Measurements from ENCODE around the gene TNS3.

The TNS3 gene

DNA sequence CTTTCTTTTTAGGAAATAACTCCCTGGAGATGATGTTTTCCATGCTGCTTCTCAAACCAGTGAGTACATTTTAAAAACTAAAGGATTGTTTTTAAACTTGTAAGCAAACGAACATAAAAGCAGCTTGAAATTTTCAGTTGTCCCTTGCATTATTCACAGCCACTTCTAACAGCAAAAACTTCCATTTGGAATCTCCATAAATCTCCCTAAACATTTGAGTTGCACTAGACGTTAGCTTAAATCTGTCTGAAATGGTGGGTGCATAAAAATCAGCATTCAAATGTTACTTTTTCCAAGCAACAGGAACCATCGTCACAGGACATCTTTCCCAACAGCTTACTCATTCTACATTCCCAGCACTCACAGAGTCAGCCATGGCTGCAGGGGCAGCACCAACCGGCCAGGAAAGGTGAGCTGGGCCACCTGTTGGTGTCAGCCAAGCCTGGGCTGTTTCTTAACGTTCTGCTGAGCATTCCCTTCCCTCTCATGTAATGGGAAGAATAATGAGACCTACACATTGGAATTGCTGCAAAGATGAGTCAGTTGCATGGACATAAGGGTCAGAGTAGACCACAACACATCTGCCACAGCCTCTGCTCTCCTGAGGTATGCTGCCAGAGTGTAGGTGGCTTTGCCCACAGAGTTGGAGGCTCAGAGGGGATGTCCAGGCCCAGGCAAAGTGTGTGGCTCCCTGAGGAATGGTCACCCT is 163.2 kb downstream of the TNS3 start:
- no peak for DNase-seq

DNA sequence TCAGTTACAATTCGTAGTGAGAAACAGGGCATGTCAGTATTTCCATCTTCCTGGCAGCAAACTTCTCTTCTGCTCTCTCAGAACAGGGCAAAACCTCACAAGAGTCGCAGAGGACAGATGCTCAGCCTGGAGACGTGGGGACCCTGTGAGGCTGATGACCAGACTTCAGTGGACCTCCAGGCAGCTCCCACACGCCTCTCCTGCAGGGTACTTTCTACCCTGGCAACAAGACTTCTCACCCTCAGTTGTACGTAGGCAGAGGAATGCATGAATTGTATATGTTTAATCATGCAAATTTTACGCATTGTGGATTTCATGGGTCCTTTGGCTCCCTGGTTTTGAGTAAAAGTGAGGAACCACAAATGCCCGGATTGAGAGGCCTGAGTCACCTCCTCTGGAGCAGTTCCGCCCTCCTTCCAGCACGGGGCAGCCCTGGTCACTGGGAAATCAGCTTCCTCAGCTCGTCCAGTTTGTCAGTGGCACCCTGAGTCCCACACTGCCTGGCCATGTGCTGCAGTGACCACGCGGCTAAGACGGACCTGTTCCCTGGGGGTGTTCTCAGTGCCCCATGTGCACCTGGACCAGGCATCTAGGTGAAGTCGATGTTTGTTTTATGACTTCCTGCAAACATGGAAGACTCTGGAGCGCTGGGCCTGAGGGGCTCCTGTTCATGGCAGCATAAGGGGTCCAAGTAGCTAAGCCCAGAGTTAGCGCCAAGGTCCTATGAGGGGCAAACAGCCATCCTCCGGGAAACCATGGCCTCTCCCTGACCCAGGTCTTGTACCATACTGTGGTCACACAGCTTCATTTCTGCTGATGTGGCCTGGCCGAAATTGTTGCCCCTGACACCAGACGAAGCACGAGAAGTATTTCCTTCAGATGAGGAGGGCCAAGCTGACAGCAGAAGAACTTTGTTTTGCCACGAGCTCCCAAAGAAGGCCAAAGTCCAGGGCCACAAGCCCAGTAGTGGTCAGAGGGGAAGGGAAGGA is 165.1 kb downstream of the TNS3 start:
- DNase-seq = no peak

DNA sequence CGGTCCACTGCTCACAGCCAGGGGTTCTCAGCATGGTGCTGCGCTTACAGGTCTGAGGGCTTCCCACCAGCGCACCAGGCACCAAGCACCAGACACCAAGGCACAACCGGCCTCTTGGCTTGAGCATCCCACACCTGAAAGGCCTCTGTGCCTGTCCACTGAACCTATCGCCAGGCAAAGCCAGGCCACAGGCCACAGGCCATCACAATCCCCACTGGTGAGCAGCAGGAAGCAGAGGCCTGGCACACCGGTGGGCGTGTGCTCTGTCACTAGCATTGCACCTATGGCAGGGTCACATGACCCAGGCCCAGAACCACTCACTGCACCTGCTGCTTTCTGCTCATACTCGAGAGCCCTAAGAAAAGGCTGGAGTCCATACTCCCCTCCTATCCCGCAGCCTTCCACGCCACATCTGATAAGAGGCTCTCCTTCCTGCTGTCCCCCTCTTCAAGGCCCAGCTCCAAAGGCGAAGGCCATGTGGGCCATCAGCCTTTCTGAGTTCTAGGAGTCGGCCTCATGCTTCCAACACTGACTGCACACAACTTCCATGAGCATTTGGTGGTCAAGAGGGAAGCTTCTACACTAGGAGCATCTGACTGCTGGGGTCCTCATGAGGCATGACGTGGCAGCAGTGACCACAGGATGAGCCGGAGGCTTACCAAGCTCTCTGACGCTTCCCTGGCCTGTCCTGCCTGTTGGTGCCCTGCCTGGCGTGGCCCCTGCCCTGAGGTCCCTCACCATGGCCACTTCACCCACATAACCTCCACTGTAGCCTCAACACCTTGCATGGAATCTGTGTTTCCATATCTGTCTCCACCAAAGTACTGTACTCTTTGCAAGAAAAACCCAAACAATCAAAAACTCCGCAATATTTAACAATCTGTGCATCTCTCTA is 166.3 kb downstream of the TNS3 start:
- no peak for DNase-seq

DNA sequence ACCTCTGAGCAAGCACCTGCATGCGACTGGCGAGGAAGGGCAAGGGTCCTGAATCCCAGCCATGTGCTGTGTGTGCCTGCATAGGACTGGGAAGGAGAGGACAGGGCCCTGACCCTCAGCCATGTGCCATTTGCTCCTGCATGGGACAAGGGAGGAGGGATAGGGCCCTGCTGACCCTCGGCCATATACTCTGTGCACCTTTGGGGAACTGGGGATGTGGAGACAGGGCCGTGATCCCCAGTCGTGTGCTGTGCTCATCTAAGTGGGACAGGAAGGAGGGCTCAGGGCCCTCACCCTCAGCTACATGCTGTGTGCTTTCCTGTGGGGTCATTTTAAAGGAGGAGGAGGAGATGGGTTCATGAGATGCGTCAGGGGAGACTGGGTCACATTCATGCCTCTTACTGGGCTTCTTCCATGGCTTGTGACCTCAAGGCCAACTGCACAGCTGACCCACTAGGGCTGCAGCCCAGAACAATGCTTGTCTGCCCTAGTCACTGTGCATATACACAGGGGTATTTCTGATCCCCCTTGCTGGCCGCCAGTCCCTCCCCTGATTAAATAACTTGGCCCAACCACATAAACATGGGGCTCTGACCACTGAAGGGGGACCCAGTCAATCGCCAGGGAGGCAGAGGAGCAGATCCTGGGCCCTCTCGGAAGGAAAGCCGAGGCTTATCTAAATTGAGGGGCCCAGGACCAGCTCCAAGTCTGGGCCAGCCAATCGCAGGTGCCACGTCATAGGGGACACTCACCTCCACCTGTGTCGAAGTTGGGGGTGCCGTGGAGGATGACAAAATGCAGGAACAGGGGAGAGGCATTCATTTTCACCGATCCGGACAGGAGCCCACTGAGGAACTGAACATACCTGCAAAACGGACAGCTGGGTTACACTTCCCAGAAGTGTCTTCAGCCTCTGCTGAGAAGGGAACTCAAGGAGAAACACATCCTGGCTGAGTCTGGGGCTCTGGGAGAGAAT is 167.3 kb downstream of the TNS3 start:
- no peak for DNase-seq

DNA sequence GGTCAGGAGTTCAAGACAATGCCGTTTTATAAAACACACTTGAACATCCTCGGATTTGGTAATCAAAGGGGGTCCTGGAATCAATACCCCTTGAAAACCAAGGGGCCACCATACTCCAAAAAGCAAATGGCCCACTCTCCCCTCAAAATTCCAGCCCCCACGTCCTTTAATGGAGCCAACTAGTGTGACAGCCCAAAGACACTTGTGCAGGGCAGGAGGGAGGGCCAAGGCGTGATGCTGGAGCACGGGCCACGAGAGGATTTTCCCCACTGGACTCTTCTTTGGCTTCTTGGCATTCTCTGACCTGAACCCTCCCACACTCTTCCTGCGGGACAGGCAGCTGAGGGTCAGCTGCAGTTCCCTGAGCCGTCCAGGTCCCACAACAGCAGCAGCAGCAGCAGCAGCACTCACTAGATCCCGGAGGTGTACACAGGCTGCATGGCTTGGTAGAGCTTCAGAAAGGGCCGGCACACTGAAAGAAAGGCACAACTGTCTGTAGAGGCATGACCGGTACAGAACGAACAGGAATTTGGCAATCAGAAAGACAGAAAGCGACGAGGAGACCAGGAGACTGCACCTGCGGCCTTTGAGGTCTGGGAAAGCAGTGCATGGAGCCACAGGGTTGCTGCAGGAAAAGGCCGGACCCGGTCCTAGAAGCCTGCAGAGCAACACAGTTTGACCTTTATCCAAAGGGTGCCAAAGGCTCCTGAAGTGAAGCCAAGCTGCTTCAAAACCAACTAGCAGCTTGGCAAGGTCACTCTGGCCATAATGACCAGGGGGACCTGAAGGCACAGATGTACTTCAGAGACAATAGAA is 168.2 kb downstream of the TNS3 start:
- no peak for DNase-seq

DNA sequence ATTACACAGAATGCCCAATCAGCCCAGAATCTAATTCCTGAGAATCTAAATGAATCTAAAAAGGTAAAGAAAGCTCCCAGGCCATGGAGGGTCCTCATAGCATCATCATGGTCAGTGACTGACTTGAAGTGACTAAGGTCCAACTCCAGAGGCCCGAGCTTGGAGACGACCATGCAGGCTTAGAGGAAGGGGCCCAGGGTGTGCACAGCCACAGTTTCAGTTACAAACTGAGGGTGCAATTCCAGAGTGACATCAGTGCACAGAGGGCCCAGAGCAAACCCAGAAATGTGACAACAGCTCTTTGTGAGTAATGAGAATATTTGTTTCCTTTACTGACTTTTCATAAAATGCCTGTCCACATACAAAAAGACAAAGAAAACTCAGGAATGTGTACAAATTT is 170.0 kb downstream of the TNS3 start:
- DNase-seq = no peak

DNA sequence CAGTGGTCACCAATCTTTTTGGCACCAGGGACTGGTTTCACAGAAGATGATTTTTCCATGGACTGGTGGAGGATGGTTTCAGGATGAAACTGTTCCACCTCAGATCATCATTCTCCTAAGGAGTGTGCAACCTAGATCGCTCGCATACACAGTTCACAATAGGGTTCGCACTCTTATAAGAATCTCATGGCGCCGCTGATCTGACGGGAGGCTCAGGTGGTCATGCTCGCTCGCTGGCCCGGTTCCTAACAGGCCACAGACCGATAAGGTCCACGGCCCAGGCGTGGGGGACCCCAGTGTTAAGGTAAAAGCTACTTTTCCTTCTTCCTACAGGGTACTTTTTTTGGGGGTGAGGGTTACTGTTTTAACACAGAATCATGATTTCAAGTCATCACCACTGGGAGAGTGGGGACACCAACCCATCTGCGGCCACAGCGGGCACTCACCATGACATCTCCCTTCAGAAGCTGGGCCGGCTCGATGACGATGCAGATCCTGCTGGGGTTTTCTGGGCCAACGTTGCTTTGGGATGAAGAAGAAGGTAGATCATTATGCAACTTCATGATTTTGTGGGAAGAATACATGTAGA is 170.5 kb downstream of the TNS3 start:
- no peak for DNase-seq

DNA sequence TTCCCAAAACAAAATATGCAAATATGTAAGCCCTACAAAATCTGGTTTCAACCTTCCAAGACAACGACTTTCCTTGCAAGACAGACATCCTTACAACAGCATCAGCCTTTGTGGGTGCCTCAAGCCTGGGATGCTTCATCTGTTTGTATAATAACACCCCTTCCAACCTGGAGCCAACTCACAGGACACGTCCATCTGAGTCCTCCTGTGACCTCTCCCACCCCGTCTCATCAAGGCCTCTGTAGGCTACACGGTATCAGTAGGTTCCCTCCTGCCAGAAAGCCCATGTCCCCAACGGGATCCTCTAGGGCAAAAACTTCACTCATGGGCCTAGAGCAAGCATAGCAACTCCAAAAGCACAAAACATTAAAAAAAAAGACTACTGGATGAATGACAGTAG is 173.2 kb downstream of the TNS3 start:
- no peak for DNase-seq

DNA sequence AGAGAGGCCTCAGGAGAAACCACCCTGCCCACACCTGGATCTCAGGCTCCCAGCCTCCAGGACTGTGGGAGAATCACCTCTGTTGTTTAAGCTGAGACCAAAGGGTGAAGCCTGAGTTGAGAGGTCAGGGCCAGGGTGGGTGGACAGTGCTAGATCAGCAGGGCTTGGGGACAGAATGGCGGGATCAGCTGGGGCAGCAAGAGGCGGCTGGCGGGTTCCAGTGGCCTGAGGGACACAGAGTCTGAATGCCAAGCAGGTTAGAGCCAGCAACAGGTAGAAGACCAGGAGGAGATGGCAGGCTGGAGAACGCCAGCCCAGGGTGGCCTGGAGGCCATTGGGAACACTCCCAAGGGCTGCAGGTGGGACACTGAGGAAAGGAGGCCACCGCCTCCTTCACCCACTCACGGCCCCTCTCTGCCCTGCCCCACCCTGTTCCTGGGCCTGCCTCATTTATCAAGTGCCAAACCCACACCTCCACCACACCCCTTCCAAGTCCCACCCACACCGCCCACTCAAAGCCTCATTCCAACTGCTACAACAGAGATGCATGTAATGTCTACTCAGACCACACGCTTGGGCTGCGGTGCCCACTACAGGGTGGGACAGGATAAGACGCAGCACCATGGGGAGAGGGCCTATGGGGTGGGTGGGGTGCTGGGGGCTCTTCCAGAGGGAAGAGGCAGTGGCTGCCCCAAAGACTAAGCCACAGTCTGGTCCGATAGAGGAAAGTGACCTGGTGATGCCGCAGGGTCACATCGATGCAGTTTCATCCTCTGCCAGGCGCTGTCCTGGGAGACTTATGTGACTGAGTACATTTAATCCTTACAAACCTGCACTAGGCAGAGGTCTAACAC is 173.9 kb downstream of the TNS3 start:
- no peak for DNase-seq

DNA sequence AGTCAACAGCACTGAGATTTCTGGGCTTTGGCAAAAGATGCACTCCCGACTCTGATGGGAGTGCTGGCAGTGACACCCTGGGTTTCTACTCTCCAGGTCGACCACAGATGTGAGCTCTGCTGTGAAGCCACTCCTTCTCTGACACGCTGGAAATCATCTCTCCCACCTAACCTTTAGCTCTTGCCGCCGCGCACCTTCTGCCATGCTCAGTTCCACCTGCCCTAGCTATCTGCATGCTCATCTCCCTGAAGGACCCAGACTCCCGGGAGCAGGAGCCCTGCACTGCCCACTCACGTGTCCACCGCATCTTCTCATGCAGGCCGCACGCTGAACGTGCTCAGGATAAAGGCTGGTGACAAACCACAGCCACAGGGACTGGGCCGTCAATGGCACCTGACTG is 174.8 kb downstream of the TNS3 start:
- no peak for DNase-seq

DNA sequence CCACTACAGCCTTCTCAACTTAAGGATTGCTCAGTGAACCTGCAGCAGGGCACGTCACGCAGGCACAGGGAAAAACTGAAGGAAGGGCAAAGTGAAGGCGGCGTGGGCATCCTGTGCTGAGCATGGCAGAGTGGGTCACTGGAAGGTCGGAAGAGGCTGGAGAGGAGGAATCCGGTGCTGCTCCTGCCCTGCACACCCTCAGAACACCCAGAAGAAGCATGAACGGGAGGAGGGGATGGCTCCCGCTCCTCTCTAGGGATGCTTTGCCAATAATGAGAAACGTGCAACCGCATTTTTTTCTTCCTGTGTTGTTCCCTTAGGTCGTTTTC is 175.1 kb downstream of the TNS3 start:
- DNase-seq = no peak

DNA sequence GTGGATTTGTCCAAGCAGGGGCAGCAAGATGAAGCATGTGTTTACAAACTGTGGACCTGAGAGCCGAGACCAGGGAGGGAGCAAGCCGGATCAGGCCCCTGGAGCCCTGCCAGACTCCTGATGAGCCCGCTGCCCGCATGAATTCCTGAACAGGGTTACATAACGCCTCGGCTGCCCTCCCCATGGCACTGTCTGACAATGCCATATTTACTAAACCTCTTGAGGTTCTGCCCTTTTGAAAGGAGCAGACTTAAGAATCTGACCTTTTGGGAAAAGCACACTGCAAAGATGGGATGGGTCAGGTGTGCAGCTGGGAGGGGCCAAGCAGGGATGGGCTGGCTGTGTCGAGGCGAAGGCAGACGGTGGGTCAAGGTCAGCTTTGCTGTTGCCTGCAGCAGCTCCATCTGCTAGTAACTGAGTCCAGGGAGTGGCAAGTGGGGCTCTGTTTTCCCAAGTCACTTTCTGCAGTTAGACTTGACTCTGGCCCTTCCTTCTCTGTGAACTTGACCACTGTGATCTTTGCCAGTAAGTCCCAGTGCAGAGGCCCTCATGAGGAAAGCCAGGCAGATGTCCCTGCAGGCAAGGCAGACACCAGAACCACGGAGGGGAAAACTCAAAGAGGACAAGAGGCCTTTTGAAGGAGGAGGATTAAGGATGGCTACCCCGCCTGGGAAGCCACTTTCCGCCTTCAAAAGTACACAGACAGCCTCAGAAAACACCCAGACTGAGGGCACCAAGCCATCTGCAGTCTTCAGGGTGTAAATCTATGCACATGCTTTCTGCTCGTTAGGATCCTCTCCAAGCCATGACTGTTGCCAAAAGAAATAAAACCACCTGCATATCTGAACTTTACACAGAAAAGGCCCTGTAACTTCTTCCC is 175.8 kb downstream of the TNS3 start:
- no peak for DNase-seq

DNA sequence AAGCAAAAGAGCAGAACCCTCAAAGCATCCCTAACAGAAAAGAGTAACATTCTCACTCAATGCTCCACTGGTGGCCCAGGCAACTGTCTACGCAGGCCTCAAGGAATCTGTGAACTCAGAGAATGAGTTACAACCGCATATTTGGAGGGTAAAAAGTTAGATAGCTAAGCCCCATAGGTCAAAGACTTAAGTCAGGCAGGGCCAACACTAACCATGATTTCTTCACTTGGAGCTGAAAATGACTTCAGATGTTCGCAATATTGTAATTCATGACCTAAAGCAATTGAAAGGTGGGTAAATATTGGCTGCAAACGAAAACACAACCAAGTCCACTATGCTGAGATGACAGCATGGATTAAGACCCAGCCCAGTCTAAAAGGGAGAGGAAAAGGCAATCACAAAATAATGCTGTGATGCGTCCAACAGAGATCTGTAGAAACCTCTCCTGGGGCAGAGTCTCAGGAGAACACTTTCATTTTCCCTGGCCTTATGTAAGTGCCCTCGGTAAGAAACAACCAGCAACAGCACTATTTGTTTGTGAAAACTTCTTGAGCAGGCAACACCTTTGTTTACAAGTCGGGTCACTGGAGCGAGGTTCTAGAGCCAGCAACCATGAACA is 176.5 kb downstream of the TNS3 start:
- DNase-seq = no peak

DNA sequence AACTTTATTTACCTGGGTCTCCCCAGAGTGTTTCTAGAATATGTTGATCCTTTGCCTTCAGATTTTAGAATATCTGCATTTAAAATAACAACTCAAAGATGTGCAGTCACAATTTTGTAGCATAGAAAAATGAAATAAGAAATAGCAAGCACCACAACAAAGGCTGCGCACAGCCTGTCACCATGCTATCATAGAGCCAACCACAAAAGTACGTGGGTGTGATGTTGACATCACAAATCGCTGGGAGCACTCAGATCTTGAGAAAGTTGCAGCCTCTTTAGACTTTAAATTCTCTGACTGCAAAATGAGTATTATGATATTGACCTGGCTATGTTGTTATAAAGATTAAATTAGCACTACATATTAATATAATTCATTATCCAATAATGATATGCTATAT is 177.9 kb downstream of the TNS3 start:
- DNase-seq = no peak

DNA sequence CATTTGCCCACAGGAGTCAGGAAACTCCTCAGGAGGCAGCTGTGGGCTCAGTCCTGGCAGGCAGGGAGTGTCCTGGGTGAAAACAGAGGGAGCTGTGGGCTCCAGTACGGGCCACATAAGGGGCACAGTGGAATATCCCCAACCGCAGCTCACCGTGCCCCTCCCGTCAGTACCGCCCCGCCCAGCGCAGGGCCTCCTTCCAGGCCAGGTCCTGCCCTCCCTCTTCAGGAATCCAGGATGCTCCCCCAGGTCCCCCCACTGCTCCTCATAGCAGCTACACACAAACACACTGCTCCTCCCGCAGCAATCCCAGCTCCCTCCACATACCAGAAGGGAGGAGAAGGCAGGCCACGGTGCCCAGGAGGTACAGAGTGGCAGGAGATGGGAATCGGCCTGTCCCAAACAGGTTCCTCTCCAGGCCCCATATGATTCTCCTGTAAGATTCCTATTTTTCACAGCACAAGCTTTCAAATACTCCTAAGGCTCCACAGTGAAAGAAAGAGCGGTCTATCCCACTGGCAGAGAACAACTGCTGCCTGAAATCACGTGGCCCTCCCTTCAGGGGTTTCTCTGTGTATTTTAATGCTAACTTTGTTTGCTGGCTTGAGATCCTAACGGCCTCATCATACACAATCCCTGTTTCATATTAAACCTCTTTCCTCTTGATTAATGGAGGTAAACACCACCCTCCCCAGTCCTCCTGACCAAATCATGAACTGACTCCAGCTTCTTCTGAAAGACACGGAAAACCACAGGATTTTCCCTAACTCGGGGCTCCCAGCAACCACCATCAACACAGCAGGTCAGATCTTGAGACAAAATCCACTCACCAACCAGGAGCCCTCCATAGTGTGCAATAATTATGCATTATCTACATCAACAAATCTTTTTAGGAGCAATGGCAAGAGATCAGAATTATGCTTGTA is 178.7 kb downstream of the TNS3 start:
- DNase-seq = no peak

DNA sequence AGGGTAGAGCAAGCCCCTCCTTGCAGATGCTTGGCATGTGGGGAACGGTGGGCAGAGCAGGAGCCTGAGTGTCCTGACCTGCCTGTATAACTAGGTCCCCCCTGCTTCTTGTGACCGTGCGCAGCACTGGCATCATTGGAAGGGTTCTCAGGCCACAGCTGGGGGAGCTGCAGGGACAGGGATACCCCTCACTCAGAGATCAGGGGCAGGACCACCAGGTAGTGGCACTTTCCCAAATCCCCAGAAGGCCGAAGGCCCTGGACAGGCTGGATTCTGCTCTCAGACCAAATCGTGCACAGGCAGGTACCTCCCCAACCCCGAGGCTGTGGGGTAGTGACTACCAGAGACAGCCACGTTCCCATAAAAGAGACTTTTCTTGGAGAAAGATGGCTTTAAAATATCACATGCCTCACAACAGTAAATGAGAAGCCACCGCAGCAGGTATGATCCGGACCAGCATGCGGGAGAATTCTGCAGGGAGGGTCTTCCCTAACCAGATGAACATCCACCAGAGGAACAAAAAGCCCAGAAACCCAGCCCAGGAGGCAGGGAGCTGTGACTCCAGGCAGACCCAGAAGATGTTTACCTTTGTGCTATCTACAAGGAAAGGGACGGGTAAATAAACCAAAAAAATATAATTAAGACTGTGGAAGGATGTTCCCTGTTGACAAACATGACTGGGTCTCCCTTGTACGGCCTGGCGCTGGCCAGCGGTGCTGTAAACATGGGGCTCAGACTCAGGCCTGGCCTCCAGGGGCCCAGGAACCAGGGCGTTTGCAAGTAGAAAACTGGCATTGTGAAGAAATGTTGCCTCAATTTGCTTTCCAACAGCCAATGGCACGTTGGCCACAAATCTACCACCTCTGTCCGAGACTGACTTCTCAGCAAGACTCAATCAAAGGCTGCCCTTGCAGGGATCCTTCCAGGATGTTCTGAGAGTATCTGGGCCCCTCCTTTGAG is 180.0 kb downstream of the TNS3 start:
- no peak for DNase-seq
